ENCODE measurements around the gene AKAP12.

The AKAP12 gene

GRCh38 chr6:151276112-151276740 is 36.5 kb downstream of the AKAP12 start:
- in situ Hi-C loops (cut with MboI; ENCODE audit: low sequenced_read_pairs), result no loop called here

- in situ Hi-C loops (cut with MboI; ENCODE audit: low sequenced_read_pairs), result no loop called here
These were observed 40.1 kb downstream of the AKAP12 start for GRCh38 chr6:151279891-151280290.

DNA sequence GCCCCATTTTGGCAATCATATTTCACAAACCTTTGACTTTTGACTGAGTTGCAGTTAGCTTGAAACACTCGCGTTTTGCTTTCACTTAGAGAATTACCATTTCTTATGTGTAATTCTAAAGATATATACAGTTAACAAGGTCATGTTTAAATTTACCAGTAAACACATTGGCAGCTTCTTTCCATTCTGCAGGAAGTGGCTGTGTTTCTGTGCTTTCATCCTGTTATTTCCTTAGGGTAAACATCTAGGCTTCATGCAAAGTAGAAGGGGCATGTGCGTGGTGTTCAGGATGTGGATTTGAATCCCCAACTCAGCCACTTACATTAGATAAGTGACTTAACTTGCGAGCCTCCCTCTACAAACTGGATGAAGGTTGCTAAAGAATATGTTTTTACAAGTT is 41.1 kb downstream of the AKAP12 start:
- in situ Hi-C loops (cut with MboI; ENCODE audit: low sequenced_read_pairs), result no loop called here

- in situ Hi-C loops (cut with MboI; ENCODE audit: low sequenced_read_pairs), result no loop called here
These were observed 44.2 kb downstream of the AKAP12 start for GRCh38 chr6:151284012-151284411.

GRCh38 chr6:151284548-151285017 is 44.8 kb downstream of the AKAP12 start:
- in situ Hi-C loops (cut with MboI; ENCODE audit: low sequenced_read_pairs), result no loop called here

- in situ Hi-C loops (cut with MboI; ENCODE audit: low sequenced_read_pairs), result no loop called here
These were observed 45.4 kb downstream of the AKAP12 start for GRCh38 chr6:151285122-151285521.

DNA sequence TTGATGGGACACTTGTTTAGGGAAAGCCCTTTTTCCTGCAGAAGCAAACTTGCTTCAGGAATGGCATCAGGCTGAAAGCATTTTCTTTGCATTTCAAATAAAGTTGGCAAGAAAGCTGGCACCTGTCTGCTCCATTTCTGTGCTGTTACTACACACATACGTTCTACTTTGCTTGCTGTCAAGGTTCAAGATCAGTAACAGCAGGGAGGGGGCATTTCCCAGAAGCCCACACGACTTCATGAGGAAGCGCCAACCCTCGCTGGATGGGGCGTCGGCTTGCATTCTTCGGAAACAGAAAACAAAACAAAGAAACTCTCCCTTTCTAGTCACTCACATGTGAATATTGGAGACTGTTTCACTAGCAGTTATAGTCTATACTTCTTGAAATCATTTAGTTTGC is 46.4 kb downstream of the AKAP12 start:
- in situ Hi-C loops (cut with MboI; ENCODE audit: low sequenced_read_pairs), result no loop called here

GRCh38 chr6:151288712-151289398 is 49.1 kb downstream of the AKAP12 start:
- in situ Hi-C loops (cut with MboI; ENCODE audit: low sequenced_read_pairs), result no loop called here

DNA sequence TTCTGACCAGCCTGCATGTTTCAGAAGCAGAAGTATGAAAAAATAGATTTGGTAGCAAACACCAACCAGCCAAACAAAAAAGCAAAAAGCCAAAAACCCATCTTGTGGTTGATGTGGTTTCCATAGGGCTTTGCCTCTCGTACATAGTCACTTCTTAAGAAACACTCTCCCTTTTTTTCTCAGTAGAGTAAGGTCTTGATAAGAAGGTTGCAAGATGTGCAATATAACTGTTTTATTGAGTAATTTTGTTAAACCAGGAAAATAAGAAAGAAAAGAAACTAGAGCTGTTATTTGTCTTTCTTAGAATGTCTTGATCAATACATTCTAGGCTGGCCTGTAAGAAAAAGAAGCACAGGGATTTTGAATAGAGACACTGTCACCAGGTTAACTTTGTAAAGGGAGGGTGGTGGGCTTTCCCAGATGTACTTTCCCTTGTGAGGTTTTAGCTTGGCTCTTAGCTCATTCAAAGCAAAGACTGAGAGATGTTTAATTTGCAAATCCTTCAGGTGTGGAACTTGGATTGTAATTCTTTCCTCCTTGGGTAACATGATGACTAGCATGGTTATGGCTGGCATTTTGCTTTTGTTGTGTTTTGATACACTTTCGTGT is 49.7 kb downstream of the AKAP12 start:
- in situ Hi-C loops (cut with MboI; ENCODE audit: low sequenced_read_pairs), result no loop called here

DNA sequence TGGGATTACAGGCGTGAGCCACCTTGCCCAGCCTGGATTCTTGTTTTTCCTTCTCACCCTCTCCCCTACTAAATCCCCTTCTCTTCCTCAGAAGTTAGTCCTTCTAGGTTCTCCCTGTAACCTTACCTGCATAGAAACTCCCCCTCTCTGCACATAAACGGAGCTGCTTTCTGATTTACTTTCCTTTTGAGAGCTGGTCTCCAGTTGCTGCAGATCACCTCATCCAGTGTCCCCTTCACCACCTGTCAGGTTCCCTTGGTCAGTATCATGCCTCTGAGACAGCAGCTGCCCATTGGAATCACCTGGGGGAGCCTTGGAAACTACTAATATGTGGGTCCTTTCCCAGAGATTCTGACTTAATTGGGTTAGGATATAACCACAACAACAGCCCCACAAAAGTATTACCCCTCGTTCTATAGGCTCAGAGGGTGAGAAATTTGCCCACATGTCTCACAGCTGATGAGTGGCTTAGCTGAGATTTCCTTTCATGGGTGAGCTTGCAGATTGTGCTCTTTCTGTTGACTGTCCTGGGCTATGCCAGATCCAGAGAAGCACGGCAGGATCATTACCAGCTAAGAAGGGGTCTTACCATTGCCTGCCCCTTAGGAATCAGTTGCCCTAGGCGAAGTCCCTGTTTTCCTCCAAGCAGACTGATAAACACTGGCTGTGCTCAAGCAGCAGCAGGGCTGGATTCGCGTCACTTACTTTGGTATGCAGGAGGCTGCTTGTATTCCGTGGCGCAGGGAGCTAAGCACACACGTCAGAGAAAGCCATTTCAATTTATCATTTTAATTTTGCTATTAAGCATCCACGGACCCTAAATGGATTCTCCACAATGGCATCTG is 51.3 kb downstream of the AKAP12 start:
- in situ Hi-C loops (cut with MboI; ENCODE audit: low sequenced_read_pairs), result no loop called here

- in situ Hi-C loops (cut with MboI; ENCODE audit: low sequenced_read_pairs), result no loop called here
These were observed 51.9 kb downstream of the AKAP12 start for GRCh38 chr6:151291722-151292059.

DNA sequence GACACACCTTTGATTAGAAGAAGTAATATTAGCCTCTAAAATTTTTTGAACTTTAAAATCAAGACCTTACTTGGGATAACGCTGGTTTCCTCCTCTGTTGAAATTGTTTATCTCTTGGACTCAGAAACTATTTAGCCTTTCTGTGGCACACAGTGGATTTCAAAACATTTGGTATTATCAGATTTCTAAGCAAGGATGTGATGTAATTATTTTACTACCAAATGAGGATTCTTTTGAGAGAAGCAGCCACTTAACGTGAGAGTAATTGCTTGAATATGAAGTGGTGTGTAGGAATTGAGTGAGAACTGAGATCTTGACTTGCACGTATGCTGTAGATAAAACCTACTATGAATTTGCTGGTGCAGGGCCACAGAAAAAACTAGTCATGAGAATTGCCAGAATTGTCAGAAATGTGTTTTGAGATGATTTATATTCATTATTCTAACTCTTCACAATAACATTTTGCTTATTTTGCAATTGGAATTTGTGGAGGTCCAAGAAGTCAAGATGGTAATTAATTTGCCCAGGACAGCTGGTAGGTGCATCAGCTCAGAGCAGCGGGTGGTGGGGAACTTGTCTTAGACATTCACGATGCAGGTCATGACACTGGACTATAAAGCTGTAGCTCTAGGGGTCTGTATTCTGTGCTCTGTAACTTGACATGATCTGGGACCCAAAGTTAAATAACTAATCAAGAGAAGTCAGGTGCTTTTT is 53.4 kb downstream of the AKAP12 start:
- in situ Hi-C loops (cut with MboI; ENCODE audit: low sequenced_read_pairs), result no loop called here

- in situ Hi-C loops (cut with MboI; ENCODE audit: low sequenced_read_pairs), result no loop called here
These were observed 53.9 kb downstream of the AKAP12 start for GRCh38 chr6:151293688-151294016.

GRCh38 chr6:151294561-151295101 is 54.9 kb downstream of the AKAP12 start:
- in situ Hi-C loops (cut with MboI; ENCODE audit: low sequenced_read_pairs), result no loop called here

- in situ Hi-C loops (cut with MboI; ENCODE audit: low sequenced_read_pairs), result no loop called here
These were observed 58.1 kb downstream of the AKAP12 start for GRCh38 chr6:151297886-151298285.

DNA sequence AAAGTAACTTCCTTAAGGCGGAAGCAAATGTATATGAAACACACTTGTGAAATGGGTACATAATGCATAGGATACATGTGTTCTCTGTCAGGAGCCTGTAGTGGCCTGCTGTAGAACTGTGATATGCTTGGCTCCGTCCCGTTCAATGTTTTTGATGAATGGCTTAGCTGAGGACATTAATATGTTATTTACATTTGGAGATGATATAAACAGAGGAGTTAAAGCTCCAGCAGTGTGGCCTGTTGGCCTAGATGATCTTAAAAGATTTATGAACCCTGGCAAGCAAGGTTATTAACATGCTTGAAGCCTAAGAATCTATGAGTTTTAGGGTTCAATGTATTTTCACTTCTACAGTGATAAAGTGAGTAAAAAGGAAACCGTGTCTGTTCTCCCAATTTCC is 59.2 kb downstream of the AKAP12 start:
- in situ Hi-C loops (cut with MboI; ENCODE audit: low sequenced_read_pairs), result no loop called here

DNA sequence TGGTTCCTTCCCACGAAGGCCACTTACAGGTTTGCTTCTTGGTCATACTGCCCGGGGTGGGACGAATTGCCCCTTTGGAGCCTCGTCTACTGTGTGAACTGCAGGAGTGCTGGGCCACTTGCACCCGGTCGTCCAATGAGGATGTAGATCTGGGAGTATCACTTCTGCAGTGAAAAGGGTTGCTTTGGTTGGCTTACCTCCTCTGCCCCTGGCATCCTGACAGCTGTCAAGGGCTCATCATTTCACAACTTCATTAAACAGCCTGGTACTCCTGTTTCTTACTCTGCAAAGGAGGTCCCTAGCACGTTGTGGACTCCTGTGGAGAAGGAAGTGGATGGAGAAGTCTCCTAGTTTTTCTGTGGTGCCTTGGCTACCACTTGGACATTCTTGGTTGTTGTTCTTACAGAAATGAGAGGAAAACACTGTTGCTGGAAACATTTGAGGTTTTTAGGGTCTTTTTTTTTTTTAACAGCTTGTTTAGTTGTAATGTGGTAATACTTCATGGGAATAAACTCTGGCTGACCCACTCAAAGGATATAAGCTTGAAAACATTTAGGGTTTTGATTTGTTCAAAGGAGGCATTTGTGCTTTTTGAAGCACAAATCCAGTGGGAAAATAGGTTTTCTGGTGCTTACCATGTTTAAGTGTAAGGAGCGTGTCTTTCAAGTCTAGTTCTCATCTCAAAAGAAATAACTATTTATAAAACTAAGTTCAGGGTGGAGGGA is 60.7 kb downstream of the AKAP12 start:
- in situ Hi-C loops (cut with MboI; ENCODE audit: low sequenced_read_pairs), result no loop called here

GRCh38 chr6:151301547-151301946 is 61.8 kb downstream of the AKAP12 start:
- in situ Hi-C loops (cut with MboI; ENCODE audit: low sequenced_read_pairs), result no loop called here

DNA sequence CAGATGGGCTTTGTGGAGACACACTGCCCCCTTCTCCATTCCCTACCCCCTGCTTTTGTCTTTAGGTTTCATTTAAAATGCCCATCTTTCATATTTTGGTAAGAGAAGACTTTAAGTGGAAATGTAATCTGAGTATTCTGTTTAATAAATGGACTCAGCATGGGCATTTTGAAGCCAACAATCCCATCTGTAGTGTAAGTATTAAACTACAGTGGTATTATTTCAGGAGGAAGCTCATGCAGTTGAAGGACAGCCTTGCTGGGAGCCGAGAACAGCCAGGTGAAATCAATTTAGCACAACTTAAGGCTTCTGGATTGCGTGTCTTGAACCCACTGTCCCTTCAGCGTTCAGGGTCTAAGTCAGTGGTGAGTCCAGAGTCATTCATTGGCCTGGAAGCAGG is 63.5 kb downstream of the AKAP12 start:
- in situ Hi-C loops (cut with MboI; ENCODE audit: low sequenced_read_pairs), result no loop called here

DNA sequence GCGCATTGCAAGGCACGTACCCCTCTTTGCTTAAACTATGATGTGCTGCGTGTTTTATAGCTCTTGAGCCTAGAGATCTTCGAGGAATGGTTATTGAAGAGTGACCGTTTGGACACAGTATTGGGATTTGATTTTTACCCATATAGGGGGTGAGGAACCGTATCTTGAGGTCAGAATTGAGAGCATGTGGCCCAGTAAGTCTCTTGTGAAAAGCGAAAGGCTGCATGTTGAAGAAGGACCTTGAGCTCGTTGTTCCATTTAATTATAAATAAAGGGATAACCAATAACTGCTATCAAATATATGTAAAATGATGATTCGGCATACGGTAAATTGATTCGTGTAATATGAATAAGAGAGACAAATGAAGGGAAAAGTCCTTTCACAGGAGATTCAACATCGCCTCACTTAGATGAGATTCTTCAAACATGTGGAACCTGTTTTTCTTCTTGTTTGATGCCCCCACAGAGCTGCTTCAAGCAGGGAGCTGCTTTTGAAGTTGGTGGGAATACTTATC is 66.6 kb downstream of the AKAP12 start:
- in situ Hi-C loops (cut with MboI; ENCODE audit: low sequenced_read_pairs), result no loop called here

All from HL-60/S4 treated with phorbol 12-myristate 13-acetate at 8.2 ng/mL for 4 days and 3 days (cell line).